H1 (cell line): ENCODE measurements around the gene SVIL. TPM values are rescaled to one million over a fixed set of nuclear protein-coding genes. Genes with fewer than 3 reads are reported as not detected.

Experiments used
- CTCF ChIA-PET: fragments of 300-600 bp; sonication (Branson Sonifier 250); formaldehyde crosslinking; loops from one replicate; lab custom pipeline; 2021; ENCODE audit not compliant: partially characterized antibody; lab: Charles Lee
- POLR2A ChIA-PET: fragments of 300-600 bp; sonication (Branson Sonifier 250); formaldehyde crosslinking; loops from one replicate; lab custom pipeline; 2021; ENCODE audit warnings: inconsistent platforms; ENCODE audit not compliant: partially characterized antibody; lab: Charles Lee
- DNase-seq, 2 experiments: peaks; one replicate each; pipeline versions ENCODE4 v3.0.0 to v3.0.0-alpha.2; 2010 to 2022; ENCODE audit warnings: low spot score in 2 of 2, low read depth in 1 of 2, mixed read lengths in 1 of 2
- FAIRE-seq: peaks from 2 replicates; lab custom pipeline; 2011; peaks lifted over from hg19 to GRCh38; lab: Jason Lieb, UNC
- H2AFZ ChIP-seq: 2 replicates; pipeline ENCODE4 v1.8.1; 2012; ENCODE audit warnings: low read length, inconsistent platforms
- H2AK5ac ChIP-seq: 2 replicates; pipeline ENCODE4 v1.6.1; 2013; ENCODE audit warnings: low read depth, low read length
- H2BK120ac ChIP-seq: replicated peaks from 2 replicates; pipeline ENCODE3; 2013; ENCODE audit warnings: low read depth, low read length, inconsistent platforms
- H2BK12ac ChIP-seq: 2 replicates; pipeline ENCODE4 v1.6.1; 2013; ENCODE audit warnings: low read depth, low read length
- H2BK15ac ChIP-seq: 2 replicates; pipeline ENCODE4 v1.6.1; 2013; ENCODE audit warnings: low read length
- H2BK20ac ChIP-seq: 2 replicates; pipeline ENCODE4 v1.6.1; 2013; ENCODE audit warnings: low read length
- H2BK5ac ChIP-seq: 2 replicates; pipeline ENCODE4 v1.6.1; 2013; ENCODE audit warnings: low read depth, low read length
- H3K14ac ChIP-seq: 2 replicates; pipeline ENCODE4 v1.6.1; 2013; ENCODE audit warnings: inconsistent platforms; ENCODE audit not compliant: insufficient read length
- H3K18ac ChIP-seq: 2 replicates; pipeline ENCODE4 v1.6.1; 2013; ENCODE audit warnings: low read length; ENCODE audit errors: extremely low read depth
- H3K23ac ChIP-seq: 2 replicates; pipeline ENCODE4 v1.6.1; 2013; ENCODE audit warnings: inconsistent platforms; ENCODE audit not compliant: insufficient read length
- H3K23me2 ChIP-seq: 2 replicates; pipeline ENCODE4 v1.6.1; 2013; ENCODE audit warnings: low read depth, low read length
- H3K27ac ChIP-seq: 2 replicates; pipeline ENCODE4 v1.6.1; 2011; ENCODE audit warnings: low read depth, low read length, inconsistent platforms
- H3K27me3 ChIP-seq, 4 experiments: replicated peaks in 1 of 4; 1 replicate in 1 of 4; 2 replicates in 3 of 4; pipeline versions ENCODE4 v1.6.1 to v1.8.1; 2011 to 2013; ENCODE audit warnings: low read length in 3 of 4, mild to moderate bottlenecking in 3 of 4, inconsistent platforms in 2 of 4, mixed read lengths in 2 of 4, moderate library complexity in 1 of 4; ENCODE audit not compliant: control insufficient read depth in 3 of 4, insufficient read depth in 3 of 4; ENCODE audit errors: extremely low read depth in 1 of 4
- H3K36me3 ChIP-seq, 4 experiments: 2 replicates each; pipeline versions ENCODE4 v1.6.1 to v1.8.1; 2011 to 2013; ENCODE audit warnings: mild to moderate bottlenecking in 4 of 4, low read length in 3 of 4, moderate library complexity in 2 of 4, control low read depth in 1 of 4, inconsistent platforms in 1 of 4; ENCODE audit not compliant: insufficient read depth in 4 of 4, control insufficient read depth in 2 of 4
- H3K4ac ChIP-seq: replicated peaks from 2 replicates; pipeline ENCODE3; 2013; ENCODE audit warnings: low read length, low read depth, mixed read lengths, inconsistent platforms; ENCODE audit not compliant: insufficient read length
- H3K4me1 ChIP-seq, 4 experiments: replicated peaks in 1 of 4; 1 replicate in 1 of 4; 2 replicates in 3 of 4; pipeline versions ENCODE4 v1.6.1 to v1.8.1; 2011 to 2013; ENCODE audit warnings: low read length in 3 of 4, inconsistent platforms in 2 of 4, mixed read lengths in 1 of 4; ENCODE audit not compliant: insufficient read depth in 4 of 4, control insufficient read depth in 3 of 4
- H3K4me2 ChIP-seq, 2 experiments: 2 replicates each; pipeline versions ENCODE4 v1.6.1 to v1.8.1; 2011 to 2013; ENCODE audit warnings: low read depth in 2 of 2, low read length in 2 of 2, control low read depth in 1 of 2, inconsistent platforms in 1 of 2, mild to moderate bottlenecking in 1 of 2; ENCODE audit not compliant: insufficient read depth in 1 of 2
- H3K4me3 ChIP-seq, 4 experiments: fragments of 200-600, 300-600 bp in 1 of 4; sonication (generic), shearing (Covaris generic), sonication (Bioruptor Twin) in 1 of 4; 2 replicates each; pipeline versions ENCODE4 v1.5.1 to v1.8.1; 2011 to 2016; ENCODE audit warnings: low read length in 4 of 4, low read depth in 3 of 4, control low read depth in 2 of 4, inconsistent platforms in 2 of 4, mild to moderate bottlenecking in 2 of 4, mixed read lengths in 1 of 4, moderate library complexity in 1 of 4; ENCODE audit not compliant: insufficient read depth in 2 of 4; ENCODE audit errors: extremely low read depth in 1 of 4
- H3K56ac ChIP-seq: replicated peaks from 2 replicates; pipeline ENCODE3; 2013; ENCODE audit warnings: low read depth, mild to moderate bottlenecking, mixed read lengths, low read length, inconsistent platforms; ENCODE audit not compliant: insufficient read length
- H3K79me1 ChIP-seq: 2 replicates; pipeline ENCODE4 v1.6.1; 2013; ENCODE audit warnings: low read depth, low read length, control low read depth
- H3K79me2 ChIP-seq, 2 experiments: 2 replicates each; pipeline versions ENCODE4 v1.6.1 to v1.8.1; 2012 to 2013; ENCODE audit warnings: low read length in 2 of 2, mild to moderate bottlenecking in 2 of 2, inconsistent platforms in 1 of 2; ENCODE audit not compliant: insufficient read depth in 2 of 2, control insufficient read depth in 1 of 2
- H3K9ac ChIP-seq, 4 experiments: replicated peaks in 1 of 4; 1 replicate in 1 of 4; 2 replicates in 3 of 4; pipeline versions ENCODE4 v1.6.1 to v1.8.1; 2011 to 2013; ENCODE audit warnings: low read depth in 3 of 4, low read length in 3 of 4, control low read depth in 2 of 4, mild to moderate bottlenecking in 2 of 4, moderate library complexity in 2 of 4, inconsistent platforms in 1 of 4; ENCODE audit errors: extremely low read depth in 1 of 4
- H3K9me3 ChIP-seq, 2 experiments: 2 replicates each; pipeline versions ENCODE4 v1.6.1 to v1.8.1; 2012 to 2013; ENCODE audit warnings: mild to moderate bottlenecking in 2 of 2, moderate library complexity in 2 of 2, control low read depth in 1 of 2, inconsistent platforms in 1 of 2, low read depth in 1 of 2, low read length in 1 of 2, mixed read lengths in 1 of 2; ENCODE audit not compliant: insufficient read depth in 2 of 2
- H4K20me1 ChIP-seq, 2 experiments: replicated peaks in 1 of 2; 2 replicates each; pipeline versions ENCODE3 to v1.8.1; 2011 to 2013; ENCODE audit warnings: inconsistent platforms in 2 of 2, low read length in 2 of 2, mild to moderate bottlenecking in 1 of 2; ENCODE audit not compliant: insufficient read depth in 2 of 2, control insufficient read depth in 1 of 2
- H4K5ac ChIP-seq: 2 replicates; pipeline ENCODE4 v1.6.1; 2013; ENCODE audit warnings: low read length, low read depth, mixed read lengths, inconsistent platforms; ENCODE audit not compliant: insufficient read length
- H4K8ac ChIP-seq: 2 replicates; pipeline ENCODE4 v1.8.0; 2013; ENCODE audit warnings: mild to moderate bottlenecking, moderate library complexity, low read length, inconsistent platforms; ENCODE audit not compliant: insufficient read depth; ENCODE audit errors: extremely low read depth
- H4K91ac ChIP-seq: replicated peaks from 2 replicates; pipeline ENCODE3; 2013; ENCODE audit warnings: low read length, mixed read lengths, inconsistent platforms; ENCODE audit not compliant: insufficient read length
- ATF2 ChIP-seq: IDR thresholded peaks from 2 replicates; pipeline ENCODE4 v1.6.1; 2012; ENCODE audit warnings: low read length, inconsistent platforms
- ATF3 ChIP-seq: IDR thresholded peaks from 2 replicates; pipeline ENCODE4 v1.6.1; 2011; ENCODE audit warnings: low read depth, mild to moderate bottlenecking, low read length; ENCODE audit not compliant: insufficient read depth
- BACH1 ChIP-seq: IDR thresholded peaks from 2 replicates; pipeline ENCODE4 v1.6.1; 2012; ENCODE audit warnings: low read length, improper control_type of control experiment
- CREB1 ChIP-seq: IDR thresholded peaks from 2 replicates; pipeline ENCODE4 v1.6.1; 2012; ENCODE audit warnings: inconsistent platforms
- HDAC6 ChIP-seq: IDR thresholded peaks from one replicate; pipeline ENCODE4 v1.7.1; 2012; ENCODE audit warnings: low read depth, mild to moderate bottlenecking, inconsistent platforms, low read length, moderate library complexity
- KDM1A ChIP-seq: fragments of 200-600, 300-600 bp; sonication (generic); IDR thresholded peaks from 2 replicates; pipeline ENCODE4 v1.7.1; 2016; ENCODE audit warnings: mild to moderate bottlenecking, low read length, borderline replicate concordance
- KDM5A ChIP-seq: fragments of 200-600 bp; IDR thresholded peaks from 2 replicates; pipeline ENCODE4 v1.7.1; 2012; ENCODE audit warnings: mild to moderate bottlenecking, low read length, inconsistent platforms, mixed read lengths
- NANOG ChIP-seq: IDR thresholded peaks from 2 replicates; pipeline ENCODE4 v1.6.1; 2011; ENCODE audit warnings: low read length, low read depth, mild to moderate bottlenecking, inconsistent platforms; ENCODE audit not compliant: insufficient read depth, poor library complexity, severe bottlenecking
- RXRA ChIP-seq: IDR thresholded peaks from 2 replicates; pipeline ENCODE4 v1.6.1; 2011; ENCODE audit warnings: low read depth, mild to moderate bottlenecking, low read length, moderate library complexity; ENCODE audit not compliant: insufficient read depth
- SIRT6 ChIP-seq: IDR thresholded peaks from one replicate; pipeline ENCODE4 v1.7.1; 2012; ENCODE audit warnings: low read length, inconsistent platforms
- SP2 ChIP-seq: IDR thresholded peaks from 2 replicates; pipeline ENCODE4 v1.6.1; 2012; ENCODE audit warnings: mild to moderate bottlenecking, low read length, inconsistent platforms
- TAF1 ChIP-seq: IDR thresholded peaks from 2 replicates; pipeline ENCODE4 v1.6.1; 2011; ENCODE audit warnings: mild to moderate bottlenecking, low read depth, low read length
- TEAD4 ChIP-seq: IDR thresholded peaks from 2 replicates; pipeline ENCODE4 v1.6.1; 2012; ENCODE audit warnings: low read depth, low read length, inconsistent platforms, mixed read lengths
- whole genome bisulfite sequencing, 2 experiments: shearing (Covaris generic) in 1 of 2; methylation state at CpG; one replicate each; pipeline versions ENCODE4 v1.1.6 to v1.1.7; 2013 to 2015; ENCODE audit warnings: low lambda C conversion rate in 2 of 2, mixed read lengths in 2 of 2, inconsistent platforms in 1 of 2, low coverage in 1 of 2, missing lambda C conversion rate in 1 of 2; ENCODE audit not compliant: insufficient replicate concordance in 2 of 2, insufficient coverage in 1 of 2, insufficient read length in 1 of 2; ENCODE audit errors: extremely low coverage in 1 of 2, missing lambda C conversion rate in 1 of 2; 5-methylcytosine and 5-hydroxymethylcytosine counted together
- polyA plus RNA-seq, 7 experiments: library from polyadenylated mRNA; depleted of rRNA in 3 of 7; stranded (reverse) in 5 of 7; unstranded in 2 of 7; fragments of >200 nt in 5 of 7; fragments of 200-250 nt in 2 of 7; gene quantifications; 1 replicate in 5 of 7; 2 replicates in 1 of 7; 4 replicates in 1 of 7; pipeline versions ENCODE4 v1.2.1 to v1.2.3, GENCODE V29; 2011 to 2013; ENCODE audit warnings: missing spikeins in 2 of 7, mixed read lengths in 2 of 7
- total RNA-seq: library from RNA; stranded (reverse); fragmentation: NEBNext Ultra II Directional; extraction: Animal tissue kit (Norgen Biotek cat#: 25700); gene quantifications from 2 replicates; pipeline ENCODE4 v1.2.1, GENCODE V29; 2021

SVIL gene
- total and polyA plus RNA-seq, 2 of the 8 experiments (the other 6 are each of a cell fraction or from before 2014, with no cell fraction given) = 4.7 to 15.4 TPM

- Histone ChIP-seq H2BK5ac (no peak overlapping the region), H2AFZ (no peak overlapping the region), H3K4me3 (no peak overlapping the region), H2BK20ac (no peak overlapping the region), H2BK120ac (no peak overlapping the region), H4K5ac (no peak overlapping the region), H4K20me1 (no peaks in the 10 kb centered on the region), H3K23ac (no peak overlapping the region), H3K27me3 (no peaks in the 10 kb centered on the region), H3K18ac (no peak overlapping the region), H3K4ac (no peak overlapping the region), H2BK15ac (no peak overlapping the region), H3K9me3 (no peaks in the 10 kb centered on the region), H3K4me2 (no peak overlapping the region), H2AK5ac (no peak overlapping the region), H3K79me2 (no peaks in the 10 kb centered on the region), H3K14ac (no peak overlapping the region), H3K23me2 (no peaks in the 10 kb centered on the region), H3K27ac (no peak overlapping the region), H3K4me1 (peaks cover 0 to 3% (median under 1%) of the 10 kb centered on the region in 4 experiments; a peak in 3 of 7 replicates), H3K79me1 (no peaks in the 10 kb centered on the region), H3K36me3 (no peaks in the 10 kb centered on the region), H3K56ac (no peak overlapping the region), H3K9ac (no peak overlapping the region), H4K8ac (no peak overlapping the region), H2BK12ac (no peak overlapping the region), H4K91ac (no peak overlapping the region)
- CTCF ChIA-PET = interaction anchor here (0.6 to 2.3 kb wide), 4 partner anchors 8 to 303 kb away, joined by 3 to 13 read pairs (median 5); no protein-coding TSS in a partner anchor
- no peak for DNase-seq
- POLR2A ChIA-PET = interaction anchor here (0.7 to 1.2 kb wide), 3 partner anchors 8 to 119 kb away, joined by 3 to 5 read pairs (median 3); no protein-coding TSS in a partner anchor
- 86% methylated on average over 6 of the region's 6 CpGs; no CpG with 5 or more reads in 1 of the 2 experiments for WGBS, 2 experiments
- no peak for FAIRE-seq
- TF ChIP-seq CREB1 = no peak
- no peak for TF ChIP-seq RXRA
- TF ChIP-seq BACH1 = no peak
- no peak for TF ChIP-seq SP2
- no peak for TF ChIP-seq KDM5A
- TF ChIP-seq HDAC6 = no peak
- no peak for TF ChIP-seq SIRT6
- no peak for TF ChIP-seq ATF3
- no peak for TF ChIP-seq KDM1A
- TF ChIP-seq ATF2 = no peak
- TF ChIP-seq TAF1 = no peak
- TF ChIP-seq NANOG = no peak
- TF ChIP-seq TEAD4 = no peak
Observed at GRCh38 chr10:29598851-29599311, 35.9 kb downstream of the SVIL start.
